PC-3 (cell line): Measurements from ENCODE around the gene DNAJC4. TPM values are rescaled to one million over a fixed set of nuclear protein-coding genes. Genes with fewer than 3 reads are reported as not detected.

ENCODE experiments used
- ATAC-seq: fragments of 200-7000 bp; cut with Tn5 transposase; 2 replicates; pipeline ENCODE4 v1.9.1; 2020; ENCODE audit warnings: mild to moderate bottlenecking, moderate library complexity
- BruUV-seq: library from RNA; stranded (reverse); fragments of 400-500 nt; replicated peaks from 2 replicates; lab custom pipeline; 2021; lab: Mats Ljungman, UMichigan
- CTCF ChIA-PET: fragments of 300-600 bp; sonication (Branson Sonifier 250); formaldehyde crosslinking; loops from one replicate; lab custom pipeline; 2022; ENCODE audit warnings: antibody characterized with exemption; lab: Charles Lee
- POLR2A ChIA-PET: fragments of 300-600 bp; sonication (Branson Sonifier 250); formaldehyde crosslinking; loops from one replicate; lab custom pipeline; 2022; ENCODE audit warnings: antibody characterized with exemption; ENCODE audit not compliant: unreplicated experiment; lab: Charles Lee
- DNase-seq: peaks from one replicate; pipeline ENCODE4 v3.0.0-alpha.2; 2015
- H2AFZ ChIP-seq: fragments of 300-600 bp; sonication (generic); 2 replicates; pipeline ENCODE4 v1.6.0; 2016; ENCODE audit warnings: antibody characterized with exemption, low read length
- H3F3A ChIP-seq: fragments of 300-600 bp; sonication (generic); one replicate; pipeline ENCODE4 v1.6.0; 2017; ENCODE audit warnings: antibody characterized with exemption, low read length, control low read depth, mild to moderate bottlenecking; ENCODE audit not compliant: unreplicated experiment
- H3K27ac ChIP-seq: fragments of 300-600 bp; sonication (generic); 2 replicates; pipeline ENCODE4 v1.5.1; 2016; ENCODE audit warnings: mild to moderate bottlenecking, low read length
- H3K27me3 ChIP-seq: fragments of 300-600 bp; sonication (generic); 2 replicates; pipeline ENCODE4 v1.6.1; 2016; ENCODE audit warnings: low read length, mixed read lengths
- H3K36me3 ChIP-seq: fragments of 300-600 bp; sonication (generic); 2 replicates; pipeline ENCODE4 v1.6.1; 2016; ENCODE audit warnings: low read depth, mixed run types, low read length, mixed read lengths
- H3K4me1 ChIP-seq: fragments of 300-600 bp; sonication (generic); 2 replicates; pipeline ENCODE4 v1.5.1; 2016; ENCODE audit warnings: low read length; ENCODE audit not compliant: insufficient read depth
- H3K4me2 ChIP-seq: fragments of 300-600 bp; sonication (generic); 2 replicates; pipeline ENCODE4 v1.6.0; 2016; ENCODE audit warnings: low read length
- H3K4me3 ChIP-seq: fragments of 300-600 bp; sonication (generic); 2 replicates; pipeline ENCODE4 v1.5.1; 2016; ENCODE audit warnings: mild to moderate bottlenecking, low read length, mixed read lengths
- H3K79me2 ChIP-seq: fragments of 300-600 bp; sonication (generic); 2 replicates; pipeline ENCODE4 v1.6.1; 2017; ENCODE audit warnings: low read length, mixed read lengths
- H3K9ac ChIP-seq: fragments of 300-600 bp; sonication (generic); 2 replicates; pipeline ENCODE4 v1.6.0; 2016; ENCODE audit warnings: mild to moderate bottlenecking, low read length
- H3K9me2 ChIP-seq: fragments of 300-600 bp; sonication (generic); replicated peaks from 2 replicates; pipeline ENCODE4 v1.6.1; 2016; ENCODE audit warnings: mixed run types, low read length, mixed read lengths
- H3K9me3 ChIP-seq: fragments of 300-600 bp; sonication (generic); 2 replicates; pipeline ENCODE4 v1.6.1; 2016; ENCODE audit warnings: low read length, mixed read lengths
- H4K20me1 ChIP-seq: fragments of 300-600 bp; sonication (generic); 2 replicates; pipeline ENCODE4 v1.6.1; 2016; ENCODE audit warnings: low read length, mixed read lengths
- CTCF ChIP-seq: fragments of 300-600 bp; sonication (generic); conservative IDR thresholded peaks from 2 replicates; pipeline ENCODE4 v1.5.1; 2017; ENCODE audit warnings: antibody characterized with exemption, low read depth, mild to moderate bottlenecking, low read length
- EZH2 ChIP-seq: fragments of 300-600 bp; sonication (generic); IDR thresholded peaks from one replicate; pipeline ENCODE4 v1.6.1; 2017; ENCODE audit warnings: antibody characterized with exemption, mild to moderate bottlenecking, low read length; ENCODE audit not compliant: unreplicated experiment
- EZH2phosphoT487 ChIP-seq: fragments of 300-600 bp; sonication (generic); IDR thresholded peaks from 2 replicates; pipeline ENCODE4 v1.6.1; 2018; ENCODE audit warnings: mild to moderate bottlenecking, antibody characterized with exemption, low read length, borderline replicate concordance
- intact Hi-C: fragments of 100-400 bp; cut with micrococcal nuclease; formaldehyde crosslinking; loops from 2 replicates; pipeline ENCODE4 v1.9.0; 2023
- total RNA-seq: library from RNA; depleted of rRNA; stranded (reverse); fragments of >200 nt; gene quantifications from 2 replicates; pipeline ENCODE4 v1.2.3, GENCODE V29; 2014

Gene DNAJC4
- total RNA-seq, 1 experiment from 2014 or later: 25.4 TPM

- intact Hi-C loops: no loop called here
- CTCF ChIA-PET: no interaction called here
- no peaks in the 10 kb centered on the region for H3K9me3 ChIP-seq
- H3K4me1 ChIP-seq: 0 out of 2 replicates have a peak, but pooled peaks cover 3% of the 10 kb centered on the region
- no TSS peak for BruUV-seq
- no peaks in the 10 kb centered on the region for H3K9me2 ChIP-seq
- no peaks in the 10 kb centered on the region for H3K79me2 ChIP-seq
- H3K27me3 ChIP-seq: no peaks in the 10 kb centered on the region
- POLR2A ChIA-PET: no interaction called here
- no peak overlapping the region for H3K9ac ChIP-seq
- H3F3A ChIP-seq: no peaks in the 10 kb centered on the region
- no peak overlapping the region for H2AFZ ChIP-seq
- ATAC-seq (no peak), DNase-seq (no peak)
- peaks cover 7% of the 10 kb centered on the region; the same call in 1 of the 2 replicates for H4K20me1 ChIP-seq
- H3K27ac ChIP-seq: no peak overlapping the region
- no peak overlapping the region for H3K4me3 ChIP-seq
- TF ChIP-seq EZH2 (no peak), EZH2phosphoT487 (no peak), CTCF (no peak)
- peaks cover 34% of the 10 kb centered on the region for H3K36me3 ChIP-seq
- H3K4me2 ChIP-seq: no peak overlapping the region
These were observed 22.1 kb upstream of the DNAJC4 start for GRCh38 chr11:64208086-64208795.

GRCh38 chr11:64208796-64209562, 21.4 kb upstream of the DNAJC4 start:
- Histone ChIP-seq H3K9ac (no peak overlapping the region), H3F3A (no peaks in the 10 kb centered on the region), H3K9me2 (no peaks in the 10 kb centered on the region), H3K4me1 (0 out of 2 replicates have a peak, but pooled peaks cover 3% of the 10 kb centered on the region), H3K9me3 (no peaks in the 10 kb centered on the region), H2AFZ (no peak overlapping the region), H3K27ac (no peak overlapping the region), H4K20me1 (peaks cover 4% of the 10 kb centered on the region; the same call in 1 of the 2 replicates), H3K4me2 (no peak overlapping the region), H3K4me3 (no peak overlapping the region), H3K27me3 (no peaks in the 10 kb centered on the region), H3K36me3 (peaks cover 28% of the 10 kb centered on the region), H3K79me2 (no peaks in the 10 kb centered on the region)
- POLR2A ChIA-PET: no interaction called here
- BruUV-seq: no TSS peak
- CTCF ChIA-PET: no interaction called here
- TF ChIP-seq CTCF (no peak), EZH2phosphoT487 (no peak), EZH2 (no peak)
- ATAC-seq (no peak), DNase-seq (no peak)
- intact Hi-C loops: no loop called here

- intact Hi-C loops: no loop called here
- no peaks in the 10 kb centered on the region for H3K27me3 ChIP-seq
These were observed 20.8 kb upstream of the DNAJC4 start for GRCh38 chr11:64209563-64209843.

More at GRCh38 chr11:64209563-64209843, 20.8 kb upstream of the DNAJC4 start:
- TF ChIP-seq CTCF (no peak), EZH2phosphoT487 (no peak), EZH2 (no peak)
- DNase-seq: no peak
- Histone ChIP-seq H3K79me2 (no peaks in the 10 kb centered on the region), H3K4me3 (no peak overlapping the region), H3K9me2 (no peaks in the 10 kb centered on the region), H4K20me1 (no peaks in the 10 kb centered on the region), H3K36me3 (peaks cover 23% of the 10 kb centered on the region), H2AFZ (no peak overlapping the region), H3K4me2 (no peak overlapping the region), H3K9me3 (no peaks in the 10 kb centered on the region), H3K9ac (no peak overlapping the region), H3K4me1 (no peaks in the 10 kb centered on the region), H3K27ac (no peak overlapping the region), H3F3A (peaks cover 1% of the 10 kb centered on the region)
- CTCF ChIA-PET: no interaction called here
- ATAC-seq: no peak
- no TSS peak for BruUV-seq
- POLR2A ChIA-PET: no interaction called here
